K562 (cell line): ENCODE results near the gene PNPLA2. TPM values are rescaled to one million over a fixed set of nuclear protein-coding genes. Genes with fewer than 3 reads are reported as not detected.
A peak's percentile ranks its signal among the peaks of the same experiment; 100 is the strongest.

Source experiments
- BCOR ChIP-seq: fragments of 450-650 bp; IDR thresholded peaks from 2 replicates; pipeline ENCODE4 v1.6.1; 2016
- CBX8 ChIP-seq: fragments of 200-600 bp; sonication (generic); IDR thresholded peaks from 2 replicates; pipeline ENCODE4 v1.6.1; 2012; ENCODE audit warnings: borderline replicate concordance, mixed run types, low read depth, mild to moderate bottlenecking, moderate library complexity, mixed read lengths, low read length, control low read depth, inconsistent platforms; ENCODE audit not compliant: poor library complexity, severe bottlenecking; ENCODE audit errors: extremely low read depth
- CREB1 ChIP-seq, 2 experiments: sonication (generic) in 1 of 2; formaldehyde crosslinking in 1 of 2; IDR thresholded peaks; 2 replicates each; pipeline versions ENCODE4 v1.6.1 to v1.8.0; 2012 to 2022; ENCODE audit warnings: inconsistent platforms in 1 of 2, mild to moderate bottlenecking in 1 of 2, missing genetic modification reagents in 1 of 2, moderate library complexity in 1 of 2
- CTCF ChIP-seq, 3 experiments: IDR thresholded peaks in 2 of 3; conservative IDR thresholded peaks in 1 of 3; 2 replicates each; pipeline ENCODE4 v1.5.1; 2011 to 2012; ENCODE audit warnings: low read length in 3 of 3, mild to moderate bottlenecking in 3 of 3, control low read depth in 2 of 3, improper control_type of control experiment in 1 of 3, inconsistent platforms in 1 of 3, low read depth in 1 of 3, mixed read lengths in 1 of 3, moderate library complexity in 1 of 3; ENCODE audit not compliant: insufficient read depth in 2 of 3
- ELF1 ChIP-seq: fragments of 200-800 bp; sonication (Bioruptor generic); IDR thresholded peaks from 2 replicates; pipeline ENCODE4 v1.6.1; 2016; ENCODE audit warnings: missing genetic modification characterization, missing compliant biosample characterization
- EP400 ChIP-seq: fragments of 450-650 bp; IDR thresholded peaks from 2 replicates; pipeline ENCODE4 v1.6.1; 2017; ENCODE audit warnings: antibody characterized with exemption, mild to moderate bottlenecking, moderate library complexity
- HDGF ChIP-seq: fragments of 450-650 bp; IDR thresholded peaks from 2 replicates; pipeline ENCODE4 v1.6.1; 2016
- IRF2 ChIP-seq: sonication (generic); formaldehyde crosslinking; IDR thresholded peaks from 2 replicates; pipeline ENCODE4 v1.8.1; 2022; ENCODE audit warnings: mild to moderate bottlenecking, missing genetic modification reagents
- MAFG ChIP-seq: fragments of 450-650 bp; conservative IDR thresholded peaks from 2 replicates; pipeline ENCODE4 v1.6.1; 2016; ENCODE audit warnings: missing genetic modification characterization, missing compliant biosample characterization
- MAX ChIP-seq: sonication (generic); formaldehyde crosslinking; IDR thresholded peaks from 2 replicates; pipeline ENCODE4 v1.9.0; 2022; ENCODE audit warnings: mild to moderate bottlenecking, missing genetic modification reagents
- MYBL2 ChIP-seq, 2 experiments: fragments of 450-650 bp in 1 of 2; sonication (generic) in 1 of 2; formaldehyde crosslinking in 1 of 2; IDR thresholded peaks; 2 replicates each; pipeline versions ENCODE4 v1.6.1 to v1.8.1; 2017 to 2022; ENCODE audit warnings: borderline replicate concordance in 1 of 2, inconsistent platforms in 1 of 2, low read depth in 1 of 2, mild to moderate bottlenecking in 1 of 2, missing genetic modification reagents in 1 of 2, moderate library complexity in 1 of 2
- POLR2B ChIP-seq: fragments of 450-650 bp; IDR thresholded peaks from 2 replicates; pipeline ENCODE4 v1.6.1; 2018; ENCODE audit warnings: low read depth; ENCODE audit not compliant: partially characterized antibody
- POLR2G ChIP-seq: fragments of 200-400 bp; formaldehyde crosslinking; IDR thresholded peaks from 2 replicates; pipeline ENCODE4 v1.6.1; 2017; ENCODE audit warnings: low read depth, mild to moderate bottlenecking, antibody characterized with exemption, low read length, moderate library complexity
- RBM14 ChIP-seq: fragments of 200-400 bp; formaldehyde crosslinking; IDR thresholded peaks from 2 replicates; pipeline ENCODE4 v1.6.1; 2018; ENCODE audit warnings: low read depth, mild to moderate bottlenecking, low read length, moderate library complexity, borderline replicate concordance; ENCODE audit not compliant: insufficient read depth
- SETDB1 ChIP-seq: IDR thresholded peaks from one replicate; pipeline ENCODE4 v1.6.1; 2012; ENCODE audit warnings: low read length, control low read depth, inconsistent platforms
- SMAD1 ChIP-seq: fragments of 150-350 bp; IDR thresholded peaks from 2 replicates; pipeline ENCODE4 v1.6.1; 2014; ENCODE audit warnings: low read length, low read depth; ENCODE audit not compliant: partially characterized antibody
- SMAD2 ChIP-seq: fragments of 150-350 bp; IDR thresholded peaks from 2 replicates; pipeline ENCODE4 v1.6.1; 2014; ENCODE audit warnings: low read depth, mild to moderate bottlenecking, low read length
- ZNF133 ChIP-seq: fragments of 250-450 bp; sonication (Bioruptor Pico); IDR thresholded peaks from 2 replicates; pipeline ENCODE4 v1.4.0; 2020; ENCODE audit warnings: mild to moderate bottlenecking
- ZNF146 ChIP-seq: IDR thresholded peaks from one replicate; pipeline ENCODE4 v1.6.1; 2018; ENCODE audit warnings: missing compliant biosample characterization; ENCODE audit not compliant: unreplicated experiment
- ZNF263 ChIP-seq: sonication (generic); formaldehyde crosslinking; IDR thresholded peaks from 2 replicates; pipeline ENCODE4 v1.8.0; 2022; ENCODE audit warnings: mild to moderate bottlenecking, missing genetic modification reagents, borderline replicate concordance
- polyA plus RNA-seq, 8 experiments: library from polyadenylated mRNA; depleted of rRNA in 4 of 8; stranded (reverse) in 5 of 8; unstranded in 3 of 8; fragments of >200 nt; fragmentation: Nextera tagmentation in 2 of 8; fragmentation: Illumina TruSeq in 1 of 8; extraction: Ambion mirVana in 2 of 8; extraction: Trizol in 1 of 8; gene quantifications; 2 replicates each; pipeline versions ENCODE4 v1.2.1 to v1.2.3, GENCODE V29; 2011 to 2014; ENCODE audit warnings: inconsistent platforms in 1 of 8, missing spikeins in 1 of 8
- total RNA-seq, 7 experiments: library from RNA; depleted of rRNA in 6 of 7; stranded (reverse); fragments of >200 nt in 6 of 7; fragmentation: Illumina TruSeq in 2 of 7; extraction: Trizol in 2 of 7; gene quantifications; 2 replicates each; pipeline versions ENCODE4 v1.2.1 to v1.2.3, GENCODE V29; 2011 to 2021; ENCODE audit warnings: low replicate concordance in 1 of 7
- TF ChIP-seq, protein P1 (sequence below): fragments of 450-650 bp; IDR thresholded peaks from 2 replicates; pipeline ENCODE4 v1.6.1; 2016; ENCODE audit warnings: borderline replicate concordance
- TF ChIP-seq, protein P2 (sequence below): sonication (generic); formaldehyde crosslinking; IDR thresholded peaks from 2 replicates; pipeline ENCODE4 v1.8.1; 2023; ENCODE audit warnings: mild to moderate bottlenecking, missing genetic modification reagents

The PNPLA2 gene
- total and polyA plus RNA-seq, 9 of the 15 experiments (the other 6 are each of a cell fraction or from before 2014, with no cell fraction given): 0.39 to 87.1 (median 8.4) TPM

GRCh38 chr11:832529-833113 is 13.9 kb downstream of the PNPLA2 start, which contains the start of gene CD151 (continued):
- TF ChIP-seq POLR2G (peak; percentile 10), HDGF (no peak), ZNF133 (CRISPR knock-in tag) (no peak), SMAD2 (no peak), MAFG (no peak), MAX (peak; percentile 29; the same call in 1 of the 2 replicates), ZNF146 (CRISPR knock-in tag) (peak; percentile 2), BCOR (no peak), EP400 (peak; percentile 55; the same call in 1 of the 2 replicates), ELF1 (0 out of 2 replicates have a peak, but pooled peaks have one; percentile 43), RBM14 (no peak), SMAD1 (no peak), ZNF263 (CRISPR knock-in tag) (0 out of 2 replicates have a peak, but pooled peaks have one; percentile 14), IRF2 (CRISPR knock-in tag) (no peak), SETDB1 (no peak), CTCF (IDR thresholded peaks at IDR 0.05 in 2 of 3, conservative IDR thresholded peaks at IDR 0.05 in 1 of 3; ENCODE audit: insufficient read depth in 2 of 3, low read depth in 1 of 3, low read length in 3 of 3) (no peak), POLR2B (peak; percentile 27), CBX8 (no peak), MYBL2 (IDR thresholded peaks at IDR 0.05; ENCODE audit: low read depth) (no peak), MYBL2 (CRISPR knock-in tag; IDR thresholded peaks at IDR 0.05; ENCODE audit: borderline replicate concordance) (no peak), CREB1 (IDR thresholded peaks at IDR 0.05) (no peak), CREB1 (CRISPR knock-in tag; IDR thresholded peaks at IDR 0.05) (no peak)
- TF ChIP-seq, protein P1, sequence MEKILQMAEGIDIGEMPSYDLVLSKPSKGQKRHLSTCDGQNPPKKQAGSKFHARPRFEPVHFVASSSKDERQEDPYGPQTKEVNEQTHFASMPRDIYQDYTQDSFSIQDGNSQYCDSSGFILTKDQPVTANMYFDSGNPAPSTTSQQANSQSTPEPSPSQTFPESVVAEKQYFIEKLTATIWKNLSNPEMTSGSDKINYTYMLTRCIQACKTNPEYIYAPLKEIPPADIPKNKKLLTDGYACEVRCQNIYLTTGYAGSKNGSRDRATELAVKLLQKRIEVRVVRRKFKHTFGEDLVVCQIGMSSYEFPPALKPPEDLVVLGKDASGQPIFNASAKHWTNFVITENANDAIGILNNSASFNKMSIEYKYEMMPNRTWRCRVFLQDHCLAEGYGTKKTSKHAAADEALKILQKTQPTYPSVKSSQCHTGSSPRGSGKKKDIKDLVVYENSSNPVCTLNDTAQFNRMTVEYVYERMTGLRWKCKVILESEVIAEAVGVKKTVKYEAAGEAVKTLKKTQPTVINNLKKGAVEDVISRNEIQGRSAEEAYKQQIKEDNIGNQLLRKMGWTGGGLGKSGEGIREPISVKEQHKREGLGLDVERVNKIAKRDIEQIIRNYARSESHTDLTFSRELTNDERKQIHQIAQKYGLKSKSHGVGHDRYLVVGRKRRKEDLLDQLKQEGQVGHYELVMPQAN: peak; percentile 44; the same call in 1 of the 2 replicates
- TF ChIP-seq, protein P2, sequence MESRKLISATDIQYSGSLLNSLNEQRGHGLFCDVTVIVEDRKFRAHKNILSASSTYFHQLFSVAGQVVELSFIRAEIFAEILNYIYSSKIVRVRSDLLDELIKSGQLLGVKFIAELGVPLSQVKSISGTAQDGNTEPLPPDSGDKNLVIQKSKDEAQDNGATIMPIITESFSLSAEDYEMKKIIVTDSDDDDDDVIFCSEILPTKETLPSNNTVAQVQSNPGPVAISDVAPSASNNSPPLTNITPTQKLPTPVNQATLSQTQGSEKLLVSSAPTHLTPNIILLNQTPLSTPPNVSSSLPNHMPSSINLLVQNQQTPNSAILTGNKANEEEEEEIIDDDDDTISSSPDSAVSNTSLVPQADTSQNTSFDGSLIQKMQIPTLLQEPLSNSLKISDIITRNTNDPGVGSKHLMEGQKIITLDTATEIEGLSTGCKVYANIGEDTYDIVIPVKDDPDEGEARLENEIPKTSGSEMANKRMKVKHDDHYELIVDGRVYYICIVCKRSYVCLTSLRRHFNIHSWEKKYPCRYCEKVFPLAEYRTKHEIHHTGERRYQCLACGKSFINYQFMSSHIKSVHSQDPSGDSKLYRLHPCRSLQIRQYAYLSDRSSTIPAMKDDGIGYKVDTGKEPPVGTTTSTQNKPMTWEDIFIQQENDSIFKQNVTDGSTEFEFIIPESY (CRISPR knock-in tag): no peak
